ENCODE results near the gene RPL37. TPM values are rescaled to one million over a fixed set of nuclear protein-coding genes. Genes with fewer than 3 reads are reported as not detected.

The RPL37 gene
- total and polyA plus RNA-seq, 2 donors from 2014 or later, result 919 to 2,564 TPM

DNA sequence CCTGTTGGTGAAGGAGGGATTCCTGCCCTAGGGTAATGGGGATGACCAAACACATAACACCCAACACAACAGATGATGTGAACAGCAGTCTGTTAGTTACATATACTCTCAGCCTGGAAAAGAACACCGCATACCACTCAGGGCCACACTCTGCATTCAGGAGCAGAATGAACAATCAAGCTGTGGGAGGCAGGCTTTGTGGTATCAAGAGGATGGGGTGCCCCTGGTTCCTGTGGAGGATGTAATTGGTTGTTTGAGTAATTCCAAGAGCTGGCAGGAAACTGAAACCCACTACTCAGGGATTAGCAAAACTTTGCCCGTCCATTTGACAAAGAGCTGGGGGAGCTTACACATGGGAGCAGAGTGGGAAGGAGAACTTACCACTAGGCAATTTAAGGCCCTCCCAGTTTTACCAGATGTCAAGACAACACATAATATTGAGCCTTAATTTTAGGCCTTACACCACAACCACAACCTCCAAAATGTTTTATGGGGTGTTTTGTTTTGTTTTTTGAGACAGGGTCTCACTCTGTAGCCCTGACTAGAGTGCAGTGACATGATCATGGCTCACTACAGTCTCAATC lies 21.2 kb downstream of the RPL37 start:
- intact Hi-C loops (cut with DNase I), result no loop called here
- no peaks in the 10 kb centered on the region for H3K9me3 ChIP-seq (ENCODE audit: control insufficient read depth in 2 of 3, insufficient read depth in 1 of 3, low read length in 3 of 3)
- FAIRE-seq (no peak), DNase-seq (no peak)
- H3K27ac ChIP-seq (ENCODE audit: low read depth in 2 of 2, low read length in 2 of 2), result no peak overlapping the region
- no peaks in the 10 kb centered on the region for H3K36me3 ChIP-seq (ENCODE audit: control insufficient read depth in 2 of 3, insufficient read depth in 3 of 3, low read length in 3 of 3)
- no peaks in the 10 kb centered on the region for H3K27me3 ChIP-seq (ENCODE audit: control insufficient read depth, insufficient read depth, low read length)
- no peak for TF ChIP-seq CTCF (IDR thresholded peaks at IDR 0.05; ENCODE audit: borderline replicate concordance, extremely low read depth, insufficient read depth)
- H3K9ac ChIP-seq (ENCODE audit: low read length in 3 of 3), result no peak overlapping the region
- H3K4me1 ChIP-seq (ENCODE audit: control insufficient read depth in 2 of 3, insufficient read depth in 2 of 3, low read depth in 1 of 3, low read length in 3 of 3), result no peaks in the 10 kb centered on the region
- H3K4me3 ChIP-seq (ENCODE audit: low read length in 3 of 3), result no peak overlapping the region

- Histone ChIP-seq H3K4me3 (ENCODE audit: low read length in 3 of 3) (no peak overlapping the region), H3K27me3 (ENCODE audit: control insufficient read depth, insufficient read depth, low read length) (no peaks in the 10 kb centered on the region), H3K36me3 (ENCODE audit: control insufficient read depth in 2 of 3, insufficient read depth in 3 of 3, low read length in 3 of 3) (no peaks in the 10 kb centered on the region), H3K4me1 (ENCODE audit: control insufficient read depth in 2 of 3, insufficient read depth in 2 of 3, low read depth in 1 of 3, low read length in 3 of 3) (no peaks in the 10 kb centered on the region), H3K9me3 (ENCODE audit: control insufficient read depth in 2 of 3, insufficient read depth in 1 of 3, low read length in 3 of 3) (no peaks in the 10 kb centered on the region), H3K9ac (ENCODE audit: low read length in 3 of 3) (no peak overlapping the region), H3K27ac (ENCODE audit: low read depth in 2 of 2, low read length in 2 of 2) (no peak overlapping the region)
- no peak for DNase-seq
- intact Hi-C loops (cut with DNase I), result no loop called here
- FAIRE-seq, result no peak
- TF ChIP-seq CTCF (IDR thresholded peaks at IDR 0.05; ENCODE audit: borderline replicate concordance, extremely low read depth, insufficient read depth), result no peak
Measured at GRCh38 chr5:40812125-40812524, 22.9 kb downstream of the RPL37 start.

DNA sequence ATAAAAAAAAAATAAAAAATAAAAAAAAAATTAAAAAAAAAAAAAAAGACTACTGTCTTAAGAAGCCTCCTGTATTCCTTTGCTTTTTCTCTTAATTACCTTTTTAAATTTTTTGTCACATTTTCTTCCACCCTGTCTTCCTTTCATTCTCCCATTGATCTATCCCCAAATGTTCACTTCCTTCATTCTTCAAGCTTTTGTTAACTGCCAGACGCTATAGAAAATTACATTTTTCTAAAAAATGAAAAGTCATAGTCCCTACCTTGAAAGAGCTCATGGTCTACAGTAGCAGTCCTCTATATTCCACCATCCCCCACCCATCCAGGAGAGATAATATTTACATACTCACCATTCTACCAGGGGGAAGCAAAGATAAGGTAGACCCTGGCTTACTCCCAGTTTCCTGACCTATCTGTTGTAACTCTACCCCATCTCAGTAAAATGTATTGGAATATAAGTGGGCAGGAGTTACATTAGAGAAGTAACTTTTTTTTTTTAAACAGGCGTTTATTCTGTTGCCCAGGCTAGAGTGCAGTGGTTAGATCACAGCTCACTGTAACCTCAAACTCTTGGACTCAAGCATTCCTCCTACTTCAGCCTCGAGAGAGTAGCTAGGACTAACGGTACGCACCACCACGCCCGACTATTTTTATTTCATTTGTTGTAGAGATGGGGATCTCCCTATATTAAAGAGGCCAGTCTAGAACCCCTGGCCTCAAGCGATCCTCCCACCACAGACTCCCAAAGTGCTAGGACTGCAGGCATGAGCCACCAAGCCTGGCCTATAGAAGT lies 33.1 kb downstream of the RPL37 start:
- H3K4me1 ChIP-seq (ENCODE audit: control insufficient read depth in 2 of 3, insufficient read depth in 2 of 3, low read depth in 1 of 3, low read length in 3 of 3), result peaks cover 0 to under 1% (median 0%) of the 10 kb centered on the region in 3 donors
- no peak for TF ChIP-seq CTCF (IDR thresholded peaks at IDR 0.05; ENCODE audit: borderline replicate concordance, extremely low read depth, insufficient read depth)
- intact Hi-C loops (cut with DNase I), result no loop called here

More for the DNA sequence above, 33.1 kb downstream of the RPL37 start:
- no peak overlapping the region for H3K4me3 ChIP-seq (ENCODE audit: low read length in 3 of 3)
- no peak overlapping the region for H3K9ac ChIP-seq (ENCODE audit: low read length in 3 of 3)
- no peak for DNase-seq
- no peaks in the 10 kb centered on the region for H3K9me3 ChIP-seq (ENCODE audit: control insufficient read depth in 2 of 3, insufficient read depth in 1 of 3, low read length in 3 of 3)
- H3K36me3 ChIP-seq (ENCODE audit: control insufficient read depth in 2 of 3, insufficient read depth in 3 of 3, low read length in 3 of 3), result no peaks in the 10 kb centered on the region
- H3K27me3 ChIP-seq (ENCODE audit: control insufficient read depth, insufficient read depth, low read length), result no peaks in the 10 kb centered on the region
- no peak overlapping the region for H3K27ac ChIP-seq (ENCODE audit: low read depth in 2 of 2, low read length in 2 of 2)
- FAIRE-seq, result no peak

Data from kidney (tissue), 14 donors.